ENCODE results near the gene CTDSPL.

DNA sequence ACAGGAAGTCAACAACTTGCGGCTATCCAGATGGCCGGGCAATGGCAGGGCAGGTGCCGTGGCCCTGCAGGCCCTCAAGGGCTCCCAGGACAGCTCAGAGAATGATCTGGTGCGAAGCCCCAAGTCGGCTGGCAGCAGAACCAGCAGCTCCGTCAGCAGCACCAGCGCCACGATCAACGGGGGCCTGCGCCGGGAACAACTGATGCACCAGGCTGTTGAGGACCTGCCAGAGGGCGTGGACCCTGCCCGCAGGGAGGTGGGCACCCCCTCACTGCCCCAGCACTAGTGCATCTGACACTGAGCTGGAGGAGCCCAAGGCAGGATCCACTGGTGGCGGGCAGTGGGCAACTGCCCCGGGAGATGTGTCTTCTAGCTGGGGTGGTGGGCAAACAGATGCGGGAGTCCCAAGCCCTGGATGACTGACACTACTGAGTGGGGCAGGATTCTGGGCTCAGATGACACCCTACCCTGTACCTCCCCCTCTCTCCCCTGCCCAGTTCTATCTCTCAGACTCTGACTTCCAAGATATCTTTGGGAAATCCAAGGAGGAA lies 144.8 kb downstream of the CTDSPL start:
- TF ChIP-seq CTCF (IDR thresholded peaks at IDR 0.05), result no peak
- TF ChIP-seq POLR2AphosphoS5 (IDR thresholded peaks at IDR 0.05; ENCODE audit: low read depth, low read length), result no peak
- TF ChIP-seq JUND (IDR thresholded peaks at IDR 0.05), result no peak
- TF ChIP-seq EP300 (IDR thresholded peaks at IDR 0.05; ENCODE audit: borderline replicate concordance in 1 of 2, low read depth in 1 of 2, low read length in 1 of 2), result no peak
- TF ChIP-seq YY1 (IDR thresholded peaks at IDR 0.05; ENCODE audit: low read depth), result no peak
- TF ChIP-seq, protein P1, sequence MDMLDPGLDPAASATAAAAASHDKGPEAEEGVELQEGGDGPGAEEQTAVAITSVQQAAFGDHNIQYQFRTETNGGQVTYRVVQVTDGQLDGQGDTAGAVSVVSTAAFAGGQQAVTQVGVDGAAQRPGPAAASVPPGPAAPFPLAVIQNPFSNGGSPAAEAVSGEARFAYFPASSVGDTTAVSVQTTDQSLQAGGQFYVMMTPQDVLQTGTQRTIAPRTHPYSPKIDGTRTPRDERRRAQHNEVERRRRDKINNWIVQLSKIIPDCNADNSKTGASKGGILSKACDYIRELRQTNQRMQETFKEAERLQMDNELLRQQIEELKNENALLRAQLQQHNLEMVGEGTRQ (IDR thresholded peaks at IDR 0.05; ENCODE audit: borderline replicate concordance, low read depth, low read length), result no peak
- no peak for TF ChIP-seq EZH2phosphoT487 (IDR thresholded peaks at IDR 0.05; ENCODE audit: borderline replicate concordance, low read depth)
- TF ChIP-seq ZBTB33 (IDR thresholded peaks at IDR 0.05; ENCODE audit: borderline replicate concordance, low read depth), result no peak
- no peak for TF ChIP-seq SMC3 (IDR thresholded peaks at IDR 0.05; ENCODE audit: low read depth, low read length)
- TF ChIP-seq CHD2 (IDR thresholded peaks at IDR 0.05; ENCODE audit: low read length, partially characterized antibody), result no peak
- TF ChIP-seq NFIC (IDR thresholded peaks at IDR 0.05; ENCODE audit: borderline replicate concordance), result no peak
- TF ChIP-seq TAF1 (IDR thresholded peaks at IDR 0.05; ENCODE audit: borderline replicate concordance, low read depth, low read length), result no peak

Data from SK-N-SH (cell line).